Right hindlimb (tissue), 1 donor: ENCODE data around the gene STIM2.
A peak's percentile ranks its signal among the peaks of the same experiment; 100 is the strongest.
"Not testable (repeated sequence)": the region's sequence is repeated elsewhere in the genome, so short reads cannot be mapped to it uniquely, and the experiment has no call there.

ENCODE experiments used
- DNase-seq: peaks from one replicate; pipeline ENCODE4 v3.0.0-alpha.2; 2018

The STIM2 gene

GRCh38 chr4:27005905-27006590 lies 145.4 kb downstream of the STIM2 start:
- DNase-seq: no peak

DNA sequence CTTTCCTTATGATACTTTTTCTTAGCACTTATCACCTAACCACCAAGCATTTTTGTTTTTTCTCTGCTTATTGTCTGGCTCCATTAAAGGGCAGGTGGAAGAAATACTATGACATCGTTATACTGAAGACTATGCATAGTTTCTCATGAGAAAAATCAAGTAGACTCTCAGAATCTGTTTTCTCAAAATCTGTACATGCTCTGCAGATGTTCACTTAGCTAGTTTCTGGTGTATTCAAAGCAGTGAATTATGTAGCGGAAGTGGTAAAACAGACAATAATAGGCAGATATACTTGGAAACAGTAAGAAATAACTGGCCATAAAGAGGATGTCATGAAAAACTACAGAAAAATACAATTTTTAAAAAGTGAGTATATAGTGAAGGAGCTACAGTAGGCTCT lies 146.0 kb downstream of the STIM2 start:
- no peak for DNase-seq

- DNase-seq: no peak
These were observed 146.9 kb downstream of the STIM2 start for GRCh38 chr4:27007507-27007906.

GRCh38 chr4:27008679-27009078 lies 148.0 kb downstream of the STIM2 start:
- DNase-seq: no peak

DNA sequence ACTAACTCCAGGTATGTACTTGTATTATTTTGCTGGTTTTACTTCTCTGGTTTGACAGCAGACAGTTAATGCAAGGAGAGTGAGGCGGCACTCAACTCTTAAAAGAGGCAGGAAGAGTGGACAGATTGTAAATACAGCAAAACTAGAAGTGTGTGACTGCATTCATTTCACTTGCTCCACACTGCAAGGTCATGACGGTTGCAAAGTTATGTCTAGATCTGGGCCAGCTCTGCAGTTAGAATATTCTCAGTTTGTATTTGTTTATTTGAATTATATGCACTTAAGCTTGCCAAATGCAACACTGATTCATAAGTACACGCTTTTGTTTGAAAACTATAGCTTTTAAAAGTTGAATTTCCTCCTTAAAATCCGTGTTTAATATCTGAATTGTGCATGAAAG lies 148.9 kb downstream of the STIM2 start:
- DNase-seq: no peak

DNA sequence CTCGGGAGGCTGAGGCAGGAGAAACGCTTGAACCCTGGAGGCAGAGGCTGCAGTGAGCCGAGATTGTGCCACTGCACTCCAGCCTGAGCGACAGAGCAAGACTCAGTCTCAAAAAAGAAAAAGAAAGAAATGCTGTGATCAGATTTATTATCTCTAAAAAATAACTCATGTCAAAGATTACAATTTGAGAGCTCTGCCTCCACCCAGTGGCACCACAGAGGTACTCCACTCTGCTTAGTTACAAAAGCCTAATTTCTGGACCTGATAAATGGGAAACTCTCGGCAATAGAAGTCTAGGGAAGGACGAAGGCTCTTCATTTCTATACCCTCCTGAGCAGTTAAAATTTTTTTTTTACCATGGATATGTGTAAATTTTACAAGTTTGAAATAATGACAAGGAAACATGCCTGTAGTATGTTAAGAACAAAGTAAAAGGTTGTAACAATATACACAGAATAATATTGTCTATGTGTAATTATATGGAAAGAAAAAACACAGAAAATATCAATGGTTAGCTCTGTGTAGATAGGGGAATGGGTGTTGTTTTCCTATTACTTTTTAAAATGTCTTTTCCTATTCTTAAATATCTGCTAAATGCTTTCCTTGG lies 149.8 kb downstream of the STIM2 start:
- DNase-seq: peak; percentile 71

DNA sequence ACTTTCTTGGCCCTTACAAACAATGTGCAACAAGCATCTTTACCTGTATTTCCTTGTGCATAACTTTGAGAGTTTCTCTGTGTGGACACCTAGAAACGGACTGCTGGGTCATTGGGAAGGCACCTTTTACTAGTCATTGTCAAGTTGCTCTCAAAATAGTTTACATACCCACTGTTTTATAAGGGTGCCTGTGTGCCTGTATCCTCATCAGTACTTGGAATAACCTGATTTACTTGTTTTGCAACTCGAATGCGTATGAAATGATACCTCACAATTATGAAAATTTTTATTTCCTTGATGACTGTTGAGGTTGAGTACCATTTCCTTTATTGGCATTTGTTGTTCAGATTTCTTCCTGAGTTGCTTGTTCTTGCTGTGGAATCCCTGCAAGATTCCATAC lies 150.8 kb downstream of the STIM2 start:
- no peak for DNase-seq

GRCh38 chr4:27013012-27013411 lies 152.4 kb downstream of the STIM2 start:
- DNase-seq: no peak

DNA sequence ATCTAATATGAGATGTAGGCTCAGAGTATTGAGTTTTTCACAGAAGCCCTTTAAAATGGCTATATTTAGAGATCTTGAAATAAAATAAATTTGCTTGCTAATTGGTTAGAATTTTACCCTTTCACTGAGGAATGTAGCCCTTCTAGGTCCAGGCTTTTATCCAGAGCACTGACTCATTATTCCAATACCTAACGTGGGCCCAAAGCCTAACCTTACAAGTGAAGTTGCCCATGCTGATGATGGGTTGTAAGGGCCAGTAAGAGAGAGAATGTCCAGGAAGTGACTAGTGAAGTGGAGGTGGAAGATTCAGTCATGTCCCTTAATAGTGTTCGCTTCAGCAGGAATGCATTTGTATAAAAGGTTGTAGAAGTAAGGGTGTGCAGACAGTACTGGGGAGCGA lies 155.9 kb downstream of the STIM2 start:
- DNase-seq: no peak

DNA sequence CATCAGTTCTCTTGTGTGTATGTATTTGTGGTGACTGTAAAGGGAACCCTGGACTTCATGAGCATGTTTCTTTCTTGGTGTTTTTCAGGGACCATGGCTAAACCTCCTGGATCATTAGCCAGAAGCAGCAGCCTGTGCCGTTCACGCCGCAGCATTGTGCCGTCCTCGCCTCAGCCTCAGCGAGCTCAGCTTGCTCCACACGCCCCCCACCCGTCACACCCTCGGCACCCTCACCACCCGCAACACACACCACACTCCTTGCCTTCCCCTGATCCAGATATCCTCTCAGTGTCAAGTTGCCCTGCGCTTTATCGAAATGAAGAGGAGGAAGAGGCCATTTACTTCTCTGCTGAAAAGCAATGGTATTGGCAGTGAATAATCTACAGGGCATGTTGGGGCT lies 157.0 kb downstream of the STIM2 start:
- DNase-seq: no peak

DNA sequence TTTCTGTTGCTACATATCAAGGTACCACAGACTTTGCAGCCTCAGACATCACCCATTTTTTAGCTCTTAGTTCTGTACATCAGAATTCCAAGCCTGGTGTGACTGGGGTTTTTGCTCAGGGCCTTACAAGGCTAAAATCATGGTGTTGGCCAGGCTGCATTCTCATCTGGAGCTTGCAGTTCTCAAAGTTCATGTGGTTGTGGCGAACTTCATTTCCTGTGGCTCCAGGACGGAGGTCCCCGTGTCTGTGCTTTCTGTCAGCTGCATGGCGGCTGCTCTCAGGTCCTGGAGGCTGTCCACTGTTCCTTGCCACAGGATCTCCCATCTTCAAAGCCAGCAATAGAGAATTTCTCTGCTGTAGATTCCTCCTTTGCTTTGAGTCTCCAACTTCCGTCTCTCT lies 157.4 kb downstream of the STIM2 start:
- no peak for DNase-seq

- DNase-seq: no peak
These were observed 158.3 kb downstream of the STIM2 start for GRCh38 chr4:27018910-27019309.

DNA sequence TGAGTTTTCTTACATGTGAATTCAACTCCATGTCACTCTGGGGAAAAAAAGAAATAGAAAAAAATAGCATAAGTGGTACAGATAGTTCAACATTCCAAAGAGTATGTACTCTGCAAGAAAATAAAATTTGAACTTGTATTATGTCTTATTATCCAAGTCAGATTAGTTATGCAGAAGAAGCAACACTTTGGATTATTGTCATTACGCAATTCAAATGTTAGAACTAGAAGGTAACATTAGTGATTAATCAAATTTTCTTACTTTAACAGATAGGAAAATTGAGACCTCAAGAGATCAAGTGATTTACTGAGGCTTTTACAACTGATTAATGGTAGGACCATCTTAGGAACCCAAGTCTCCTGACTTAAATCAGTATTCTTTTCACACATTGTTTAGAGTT lies 159.1 kb downstream of the STIM2 start:
- no peak for DNase-seq

DNA sequence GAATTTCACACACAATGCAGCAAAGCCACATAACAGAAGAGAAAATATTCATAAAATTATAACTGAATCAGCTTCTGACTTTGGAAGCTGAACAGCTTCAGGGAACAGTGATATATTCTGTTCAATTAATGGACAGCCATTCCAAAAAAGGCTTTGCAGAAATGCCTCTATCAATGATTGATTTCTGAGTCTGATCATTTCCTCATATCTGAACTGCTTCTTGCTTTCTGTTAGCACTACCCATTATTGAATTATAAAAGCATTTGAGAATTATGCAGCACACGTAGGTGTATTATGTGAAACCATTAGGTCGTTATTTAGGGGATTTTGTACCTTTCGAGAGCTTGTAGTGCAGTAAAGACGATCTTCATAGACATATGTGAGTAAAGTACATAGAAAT lies 159.6 kb downstream of the STIM2 start:
- no peak for DNase-seq

- DNase-seq: no peak
These were observed 160.0 kb downstream of the STIM2 start for GRCh38 chr4:27020603-27021002.

GRCh38 chr4:27022963-27023362 lies 162.3 kb downstream of the STIM2 start:
- no peak for DNase-seq

DNA sequence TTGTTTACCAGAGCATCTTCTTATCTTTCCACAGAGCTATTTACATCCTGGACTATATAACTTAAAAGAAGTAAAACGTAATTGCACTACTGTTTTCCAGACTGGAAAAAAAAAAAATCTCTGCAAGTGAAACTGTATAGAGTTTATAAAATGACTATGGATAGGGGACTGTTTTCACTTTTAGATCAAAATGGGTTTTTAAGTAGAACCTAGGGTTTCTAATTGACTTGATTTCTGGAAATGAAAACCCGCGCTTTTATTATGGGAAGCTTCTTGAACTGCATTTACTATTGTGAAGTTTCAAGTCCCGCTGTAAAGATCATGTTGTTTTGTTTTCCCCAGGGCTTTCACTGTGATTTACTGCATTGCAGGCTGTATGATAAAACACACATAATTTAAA lies 162.7 kb downstream of the STIM2 start:
- no peak for DNase-seq

DNA sequence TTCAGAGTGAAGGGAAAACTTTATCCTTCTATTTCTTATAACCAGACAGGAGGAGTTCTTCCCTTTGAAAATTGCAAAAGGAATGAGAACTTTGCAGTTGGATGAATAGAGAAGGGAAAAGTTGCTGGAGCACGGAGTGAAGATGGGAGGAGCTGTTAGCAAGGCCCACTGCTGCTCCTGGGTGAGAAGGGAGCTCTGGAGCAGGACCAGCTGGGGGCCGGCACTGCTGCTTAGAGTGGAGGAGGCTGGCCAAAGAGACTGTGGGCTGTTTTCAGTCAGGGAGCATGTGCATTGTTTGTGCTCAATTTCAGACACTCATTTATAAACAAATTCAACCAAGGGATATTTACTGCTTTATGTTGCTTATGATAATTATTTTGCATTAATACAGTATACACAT lies 164.2 kb downstream of the STIM2 start:
- DNase-seq: peak; percentile 54

DNA sequence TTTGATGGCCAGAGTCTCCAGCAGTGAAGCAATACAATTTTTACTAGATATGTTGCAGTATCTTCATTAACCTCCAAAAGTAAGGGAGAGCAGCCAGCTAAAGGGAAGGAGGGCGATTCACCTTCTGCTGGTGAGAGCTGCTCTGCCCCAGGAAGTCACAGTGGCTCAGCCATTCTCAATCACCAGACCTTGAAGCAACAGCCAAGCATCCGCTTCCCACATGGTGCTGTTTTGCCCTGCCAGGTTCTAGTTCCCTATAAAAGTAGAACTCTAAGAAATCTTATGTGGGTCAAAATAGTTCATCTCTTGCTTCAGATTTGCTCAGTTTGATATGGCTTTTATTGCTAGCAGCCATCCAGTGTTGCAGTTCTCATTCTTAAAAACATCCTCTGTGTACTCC lies 166.8 kb downstream of the STIM2 start:
- no peak for DNase-seq

DNA sequence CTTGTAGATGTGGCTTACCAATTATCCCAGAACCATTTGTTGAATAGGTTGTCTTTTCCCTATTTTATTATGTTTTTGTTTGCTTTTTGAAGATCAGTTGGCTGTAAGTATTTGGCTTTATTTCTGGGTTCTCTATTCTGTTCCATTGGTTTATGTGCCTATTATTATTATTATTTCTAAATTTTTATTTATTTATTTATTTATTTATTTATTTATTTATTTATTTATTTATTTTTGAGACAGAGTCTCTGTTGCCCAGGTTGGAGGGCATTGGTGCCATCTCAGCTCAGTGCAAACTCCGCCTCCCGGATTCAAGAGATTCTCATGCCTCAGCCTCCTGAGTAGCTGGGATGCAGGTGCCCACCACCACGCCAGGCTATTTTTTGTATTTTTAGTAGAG lies 174.5 kb downstream of the STIM2 start:
- DNase-seq: not testable (repeated sequence)

DNA sequence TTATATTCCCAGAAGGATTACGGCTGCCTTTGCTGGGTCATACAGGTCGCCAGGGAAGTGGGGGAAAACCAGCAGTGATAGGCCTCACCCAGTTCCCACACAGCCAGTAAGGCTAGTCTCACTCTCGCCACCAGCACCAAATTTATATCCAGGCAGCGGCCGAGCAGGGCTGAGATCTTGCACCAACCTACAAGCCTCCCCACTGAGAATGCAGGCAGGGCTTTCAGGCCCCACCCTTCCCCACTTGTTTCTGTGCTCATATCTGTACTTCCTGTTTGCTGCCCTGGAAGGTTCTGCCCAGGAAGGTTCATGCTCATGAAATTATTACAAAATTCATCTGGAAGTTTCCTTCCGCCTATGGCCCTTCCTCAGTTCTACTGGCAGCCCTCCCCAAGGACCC lies 179.7 kb downstream of the STIM2 start:
- no peak for DNase-seq

- no peak for DNase-seq
These were observed 181.8 kb downstream of the STIM2 start for GRCh38 chr4:27042411-27042810.

DNA sequence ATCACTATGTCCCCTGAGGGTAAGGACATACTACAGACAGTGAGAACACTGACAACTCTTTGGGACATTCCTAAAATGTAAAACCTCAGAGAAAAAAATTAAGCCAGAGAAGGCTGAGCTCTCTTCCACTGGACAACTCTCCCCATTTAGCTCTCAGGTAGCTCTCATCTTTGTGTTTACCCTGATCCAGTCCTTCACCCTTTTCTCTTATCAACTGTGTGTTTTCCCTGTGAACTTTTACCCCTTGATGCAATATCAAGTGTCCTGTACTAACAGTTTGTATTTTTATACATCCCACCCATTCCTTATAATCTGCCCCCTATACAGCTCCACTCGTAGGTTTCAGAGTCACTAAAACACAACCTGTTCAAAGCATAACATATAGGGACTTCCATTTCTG lies 182.6 kb downstream of the STIM2 start:
- DNase-seq: no peak

DNA sequence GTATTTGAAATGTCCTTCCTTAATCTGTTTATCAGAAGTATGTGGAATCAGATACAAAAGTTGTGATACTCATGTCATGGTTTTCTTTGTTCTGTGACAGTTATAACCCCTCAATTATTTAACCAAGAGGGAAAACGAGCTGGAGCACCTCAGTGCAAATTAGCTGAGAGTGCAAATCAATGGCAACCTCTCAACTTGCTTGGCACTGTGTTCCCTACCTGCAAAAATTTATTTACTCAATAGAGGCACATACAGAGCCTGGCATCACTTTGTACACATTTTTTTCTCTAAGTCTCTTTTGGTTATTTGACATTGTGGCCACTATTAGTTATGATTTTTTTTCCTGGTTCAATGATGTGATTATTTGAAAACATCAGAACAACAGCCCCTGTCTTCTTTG lies 186.2 kb downstream of the STIM2 start:
- DNase-seq: no peak
